ENCODE results near the gene BUB1. TPM values are rescaled to one million over a fixed set of nuclear protein-coding genes. Genes with fewer than 3 reads are reported as not detected.

The BUB1 gene
- total and polyA plus RNA-seq, 2 of the 8 experiments (the other 6 are each of a cell fraction or from before 2014, with no cell fraction given) = 48.4 to 113 TPM

GRCh38 chr2:110647777-110648176 is 30.1 kb downstream of the BUB1 start (continued):
- no peak for TF ChIP-seq CEBPB (IDR thresholded peaks at IDR 0.05; ENCODE audit: low read depth, low read length)
- TF ChIP-seq POLR2A (IDR thresholded peaks at IDR 0.05; ENCODE audit: control extremely low read depth in 1 of 2, low read depth in 2 of 2, low read length in 2 of 2) = no peak
- no peak for TF ChIP-seq ASH2L (IDR thresholded peaks at IDR 0.05; ENCODE audit: low read length)
